Right ventricle myocardium inferior (tissue), 1 donor: ENCODE results near the gene ARHGEF19. TPM values are rescaled to one million over a fixed set of nuclear protein-coding genes. Genes with fewer than 3 reads are reported as not detected.
"Not testable (repeated sequence)": the region's sequence is repeated elsewhere in the genome, so short reads cannot be mapped to it uniquely, and the experiment has no call there.

Source experiments
- ATAC-seq: fragments of 200-7000 bp; cut with Tn5 transposase; one replicate; pipeline ENCODE4 v1.9.1; 2020; ENCODE audit warnings: mild to moderate bottlenecking, moderate library complexity
- DNase-seq: peaks from one replicate; pipeline ENCODE4 v3.0.0; 2021; ENCODE audit errors: missing footprints
- intact Hi-C: fragments of 100-400 bp; cut with DNase I; formaldehyde crosslinking; loops from one replicate; pipeline ENCODE4 v1.11.0; 2022
- total RNA-seq: library from RNA; stranded (reverse); fragmentation: NEBNext Ultra II Directional; extraction: Animal tissue kit (Norgen Biotek cat#: 25700); gene quantifications from one replicate; pipeline ENCODE4 v1.2.1, GENCODE V29; 2021
- donor health status: DM: no; HTN: yes; CAD: no; lungs with severe emphysema.

ARHGEF19 gene
- total RNA-seq, 1 donor from 2014 or later: 2.8 TPM

DNA sequence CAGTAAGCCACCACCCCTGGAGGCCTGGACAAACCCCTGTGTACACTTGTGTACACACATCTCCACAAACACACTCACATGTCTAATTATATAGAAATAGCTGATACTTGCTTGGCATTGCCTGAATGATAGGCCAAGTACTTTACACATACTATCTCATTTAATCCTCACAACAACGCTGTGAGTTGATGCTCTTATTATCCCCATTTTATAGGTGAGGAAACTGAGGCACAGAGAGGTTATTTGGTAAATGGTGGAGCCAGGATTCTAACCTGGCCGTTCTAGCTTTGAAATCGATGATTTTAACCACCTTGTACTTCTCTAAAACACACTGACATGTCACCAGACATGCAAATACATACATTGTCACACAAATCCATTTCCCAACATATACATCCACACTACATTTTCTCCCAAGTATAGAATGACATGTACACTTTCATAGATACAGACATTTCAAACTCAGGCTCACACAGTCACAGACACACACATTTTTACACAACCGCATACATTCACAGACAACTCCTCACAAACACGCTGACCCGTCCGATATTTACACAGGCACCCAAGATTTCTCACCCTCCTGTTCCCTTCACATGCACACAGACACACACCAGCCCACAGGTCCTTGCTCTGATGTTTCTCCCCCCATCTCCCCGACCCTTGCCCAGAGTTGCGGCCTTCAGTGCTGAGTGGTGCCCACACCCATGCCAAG, 3.2 kb downstream of the ARHGEF19 start:
- DNase-seq (no peak), ATAC-seq (no peak)
- intact Hi-C loops: loop anchor here (5.0 kb wide), 2 partner anchors 33 to 158 kb away; partner anchors contain the start of gene SZRD1

DNA sequence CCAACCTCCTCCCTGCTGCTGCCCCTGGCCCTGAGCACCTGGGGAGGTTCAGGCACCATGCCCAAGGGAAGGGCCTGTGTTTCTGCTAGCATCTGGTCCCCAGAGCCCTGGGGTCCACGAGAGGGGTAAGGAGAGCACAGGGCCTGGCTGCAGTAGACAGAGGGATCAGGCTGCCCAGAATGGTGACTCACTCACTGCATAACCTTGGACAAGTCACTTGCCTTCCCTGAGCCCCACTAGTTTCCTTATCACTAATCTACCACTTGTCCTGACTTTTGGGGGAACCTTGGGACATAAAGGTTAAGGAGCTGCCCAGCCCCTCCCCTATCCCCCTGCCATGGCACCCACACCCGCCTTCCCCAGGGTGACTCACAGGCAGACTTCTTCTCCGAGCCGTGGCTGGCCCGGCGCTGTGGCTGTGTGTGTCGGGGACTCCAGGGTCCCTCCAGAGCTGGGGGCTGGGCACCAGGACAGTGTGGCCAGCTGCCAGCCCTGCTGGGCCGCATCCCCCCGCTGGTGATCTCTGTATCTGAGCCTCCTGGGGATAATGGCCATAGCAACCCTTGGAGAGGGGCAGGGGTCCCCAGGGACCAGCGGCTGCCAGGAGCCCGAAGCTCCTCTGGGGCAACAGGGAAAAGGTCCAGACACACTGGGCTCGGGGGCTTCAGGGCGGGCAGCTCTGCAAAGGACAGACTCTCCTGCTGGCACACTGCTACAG, 4.0 kb downstream of the ARHGEF19 start:
- DNase-seq (no peak), ATAC-seq (no peak)
- intact Hi-C loops: loop anchor here (5.0 kb wide), 2 partner anchors 34 to 159 kb away; partner anchors contain the start of gene SZRD1

DNA sequence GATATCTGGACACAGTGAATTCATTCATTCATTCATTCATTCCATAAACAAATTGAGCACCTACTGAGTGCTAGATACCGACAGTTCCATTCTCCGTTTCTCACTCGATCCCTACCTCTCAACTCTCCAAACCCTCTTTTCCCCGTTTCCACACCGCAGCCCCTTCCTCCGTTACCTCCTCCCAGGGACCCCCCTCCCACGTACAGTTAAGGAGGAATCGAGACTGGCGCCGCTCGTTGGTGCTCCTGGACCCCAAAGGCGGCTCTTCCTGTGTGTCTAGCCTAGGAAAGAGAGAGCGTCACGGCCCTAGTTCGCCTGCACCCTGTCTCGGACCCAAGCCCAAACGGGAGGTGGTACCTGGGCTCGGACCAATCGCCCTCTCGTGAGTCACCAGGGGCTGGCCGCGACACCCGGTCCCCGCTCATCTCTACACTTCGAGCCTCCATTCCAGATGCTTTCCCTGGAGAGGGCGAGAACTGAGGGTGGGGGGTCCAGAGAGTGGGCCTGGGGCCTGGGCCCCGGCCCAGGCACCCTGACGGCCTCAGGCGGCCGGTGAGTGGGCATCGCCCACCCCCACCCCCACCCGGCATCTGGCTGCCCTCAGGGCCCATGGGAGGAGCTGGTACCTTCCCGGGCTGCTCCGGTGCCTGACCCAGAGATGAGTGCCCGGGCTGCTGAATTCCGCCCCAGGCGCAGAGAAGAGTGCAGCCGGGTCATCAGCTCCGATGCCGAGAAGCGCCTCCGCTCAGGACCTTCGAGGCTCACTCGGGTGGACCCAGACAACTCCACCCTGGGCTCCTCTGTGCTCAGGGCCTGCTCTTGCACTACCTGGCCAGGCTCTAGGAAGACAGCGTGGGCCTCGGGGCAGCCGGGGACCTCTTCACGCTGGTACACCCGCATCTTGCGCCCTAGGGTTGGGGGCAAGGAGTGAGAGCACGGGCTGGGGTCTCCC, 4.9 kb downstream of the ARHGEF19 start:
- DNase-seq: no peak
- intact Hi-C loops: loop anchor here (5.0 kb wide), 2 partner anchors 35 to 160 kb away; partner anchors contain the start of gene SZRD1

DNA sequence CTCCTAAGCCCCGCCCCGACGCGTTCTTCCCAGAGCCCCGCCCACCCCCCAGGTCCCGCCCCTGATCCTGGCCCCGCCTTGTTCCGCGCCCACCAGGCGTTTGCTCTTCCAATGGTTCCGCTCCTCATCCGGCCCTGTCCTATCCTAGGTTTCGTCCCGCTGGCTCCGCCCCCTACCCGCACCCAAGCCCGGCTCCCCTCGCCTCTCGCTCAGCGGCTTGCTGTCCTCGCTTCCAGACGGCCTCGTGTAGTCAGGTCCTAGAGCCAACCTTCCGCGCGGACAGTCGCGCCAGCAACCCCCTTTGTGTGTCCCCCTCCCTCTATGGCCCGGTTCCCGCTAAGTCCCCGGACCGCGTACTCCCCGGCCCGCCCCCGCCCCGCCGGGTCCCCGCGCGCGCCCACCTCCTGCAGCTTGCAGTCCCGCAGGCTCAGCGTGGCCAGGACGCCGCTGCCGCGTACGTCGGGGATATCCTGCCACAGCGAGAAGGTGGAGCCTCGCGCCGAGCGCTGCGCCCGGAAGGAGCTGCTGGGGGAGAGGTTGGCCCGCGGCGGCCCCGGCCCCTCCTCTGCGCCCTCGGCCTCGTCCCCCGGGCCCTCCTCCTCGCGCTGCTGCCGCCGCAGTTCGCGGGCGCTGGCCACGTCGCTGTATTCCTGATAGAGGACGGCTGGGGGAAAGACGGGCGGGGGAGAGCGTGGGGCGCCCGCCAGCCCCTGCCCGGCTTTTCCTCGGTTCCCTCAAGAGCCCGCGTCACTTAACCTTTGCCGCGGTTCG, 5.7 kb downstream of the ARHGEF19 start:
- peak; percentile 96 for ATAC-seq
- intact Hi-C loops: loop anchor here (5.0 kb wide), 2 partner anchors 36 to 161 kb away; partner anchors contain the start of gene SZRD1
- peak; percentile 99 for DNase-seq

More for the DNA sequence above, 4.9 kb downstream of the ARHGEF19 start:
- no peak for ATAC-seq

DNA sequence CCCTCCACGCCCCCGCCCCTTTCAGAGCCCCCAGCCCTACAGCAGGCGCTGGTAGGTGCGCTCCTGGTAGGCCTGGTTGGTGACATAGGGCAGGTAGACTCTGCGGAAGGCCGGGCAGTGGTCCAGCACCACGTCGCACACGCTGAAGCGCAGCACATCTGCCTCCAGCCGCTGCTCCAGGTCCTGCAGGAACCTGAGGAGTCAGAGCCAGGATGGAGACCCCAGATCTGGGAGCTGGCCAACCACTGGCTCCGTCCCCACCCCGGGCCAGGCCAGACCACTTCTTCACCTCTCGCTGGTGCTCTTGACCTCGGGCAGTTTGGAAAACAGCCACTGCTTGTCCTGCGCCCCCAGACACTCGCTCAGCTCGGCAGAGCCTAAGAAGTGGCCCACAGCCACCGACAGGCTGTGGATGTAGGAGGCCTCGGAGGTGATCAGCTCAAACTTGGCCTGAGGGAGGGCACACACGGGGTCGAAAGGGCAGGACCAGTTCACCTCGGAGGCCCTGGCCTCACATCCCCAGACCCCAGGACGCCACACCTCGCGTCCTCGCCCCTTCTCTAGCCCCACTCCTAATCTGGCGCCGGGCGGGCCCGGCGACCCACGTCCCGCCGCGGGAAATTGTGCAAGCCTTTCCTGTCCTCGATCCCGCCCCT, 6.4 kb downstream of the ARHGEF19 start:
- intact Hi-C loops: loop anchor here (5.0 kb wide), 2 partner anchors 36 to 161 kb away; partner anchors contain the start of gene SZRD1
- DNase-seq (peak; percentile 77), ATAC-seq (no peak)

DNA sequence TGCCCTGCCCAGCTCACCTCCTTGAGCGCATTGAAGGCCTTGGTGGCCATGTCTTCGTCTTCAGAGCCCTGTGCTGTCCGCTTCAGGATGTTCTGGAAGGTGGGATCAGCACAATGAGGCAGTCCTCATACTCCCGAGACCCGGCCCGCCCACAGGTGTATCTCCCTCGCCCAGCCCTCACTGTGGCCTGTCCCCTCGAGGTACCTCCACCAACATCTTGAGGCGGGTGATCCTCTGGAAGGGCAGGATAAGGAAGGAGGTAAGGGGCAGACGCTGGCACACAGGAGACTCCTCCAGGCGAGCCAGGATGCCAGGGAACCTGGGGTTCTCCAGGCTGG, 7.1 kb downstream of the ARHGEF19 start:
- no peak for ATAC-seq
- no peak for DNase-seq
- intact Hi-C loops: loop anchor here (5.0 kb wide), 2 partner anchors 37 to 162 kb away; partner anchors contain the start of gene SZRD1

DNA sequence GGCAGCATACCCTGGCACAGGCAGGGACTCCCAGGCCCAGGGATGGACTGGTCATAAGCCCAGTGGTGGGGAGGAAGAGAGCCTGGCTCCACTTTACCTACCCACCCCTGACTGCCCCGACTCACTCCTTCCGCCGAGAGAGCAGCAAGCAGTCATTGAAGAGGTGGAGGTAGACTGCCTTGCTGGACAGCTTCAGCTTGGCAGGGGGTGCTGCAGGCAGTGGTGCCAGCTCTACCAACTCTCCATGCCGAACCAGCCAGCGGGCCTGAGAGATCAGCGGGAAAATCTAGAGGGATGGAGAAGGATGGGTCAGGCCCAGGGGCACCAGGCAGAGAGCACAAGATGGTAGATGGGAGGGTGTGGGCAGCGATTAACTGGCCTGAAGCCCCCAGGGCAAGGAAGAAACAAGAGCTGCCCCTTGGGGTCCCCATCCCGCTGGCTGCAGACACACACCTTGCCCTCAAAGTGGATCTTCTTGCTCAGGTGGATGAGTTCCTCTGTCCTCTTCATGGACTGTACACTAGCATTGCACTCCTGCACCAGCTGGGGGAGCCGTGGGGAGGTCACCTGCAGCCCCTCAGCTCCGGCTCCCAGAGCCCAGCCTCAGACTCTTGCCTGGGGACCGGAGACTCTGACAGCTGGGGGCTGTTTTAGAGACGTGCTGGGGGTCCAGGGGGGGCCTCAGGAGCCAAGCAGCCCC, 7.7 kb downstream of the ARHGEF19 start:
- ATAC-seq: no peak
- DNase-seq: no peak
- intact Hi-C loops: loop anchor here (5.0 kb wide), 2 partner anchors 38 to 163 kb away; partner anchors contain the start of gene SZRD1

DNA sequence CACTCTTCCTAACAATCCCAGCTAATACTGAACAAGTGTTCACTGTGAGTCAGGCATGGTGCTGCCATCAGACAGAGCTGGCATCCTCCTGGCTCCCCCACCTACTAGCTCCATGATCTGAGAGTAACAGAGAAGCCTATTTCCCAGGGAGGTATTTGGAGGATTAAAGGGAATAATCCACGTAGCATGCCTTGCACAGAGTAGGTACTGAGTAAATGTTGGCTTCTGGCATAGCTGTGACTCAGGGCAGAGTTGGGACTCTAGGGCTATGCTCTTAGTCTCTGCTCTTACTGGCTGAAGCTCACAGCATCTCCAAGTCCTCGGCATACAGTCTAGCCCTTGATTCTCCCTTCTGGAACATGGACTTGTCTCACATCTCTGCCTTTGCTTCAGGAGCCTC, 8.2 kb downstream of the ARHGEF19 start:
- ATAC-seq (no peak), DNase-seq (no peak)
- intact Hi-C loops: no loop called here

DNA sequence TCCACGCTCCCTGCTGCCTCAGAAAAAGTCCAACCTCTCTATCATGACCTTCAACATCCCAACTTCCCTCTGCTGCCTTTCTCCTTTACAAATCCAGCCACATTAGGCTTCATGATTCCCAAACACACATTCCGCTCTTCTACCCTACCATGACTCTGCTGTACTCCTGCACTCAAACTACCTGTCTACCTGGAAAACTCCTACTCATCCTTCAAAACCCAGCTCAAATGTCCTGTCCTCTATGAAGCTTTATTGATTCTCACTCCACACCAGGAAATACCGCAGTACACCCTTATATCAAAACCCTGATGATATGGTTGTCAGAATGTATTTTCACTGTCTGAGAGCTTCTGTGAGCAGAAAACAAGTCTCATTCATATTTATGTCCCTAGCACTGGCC, 8.9 kb downstream of the ARHGEF19 start:
- no peak for DNase-seq
- ATAC-seq: no peak
- intact Hi-C loops: no loop called here

DNA sequence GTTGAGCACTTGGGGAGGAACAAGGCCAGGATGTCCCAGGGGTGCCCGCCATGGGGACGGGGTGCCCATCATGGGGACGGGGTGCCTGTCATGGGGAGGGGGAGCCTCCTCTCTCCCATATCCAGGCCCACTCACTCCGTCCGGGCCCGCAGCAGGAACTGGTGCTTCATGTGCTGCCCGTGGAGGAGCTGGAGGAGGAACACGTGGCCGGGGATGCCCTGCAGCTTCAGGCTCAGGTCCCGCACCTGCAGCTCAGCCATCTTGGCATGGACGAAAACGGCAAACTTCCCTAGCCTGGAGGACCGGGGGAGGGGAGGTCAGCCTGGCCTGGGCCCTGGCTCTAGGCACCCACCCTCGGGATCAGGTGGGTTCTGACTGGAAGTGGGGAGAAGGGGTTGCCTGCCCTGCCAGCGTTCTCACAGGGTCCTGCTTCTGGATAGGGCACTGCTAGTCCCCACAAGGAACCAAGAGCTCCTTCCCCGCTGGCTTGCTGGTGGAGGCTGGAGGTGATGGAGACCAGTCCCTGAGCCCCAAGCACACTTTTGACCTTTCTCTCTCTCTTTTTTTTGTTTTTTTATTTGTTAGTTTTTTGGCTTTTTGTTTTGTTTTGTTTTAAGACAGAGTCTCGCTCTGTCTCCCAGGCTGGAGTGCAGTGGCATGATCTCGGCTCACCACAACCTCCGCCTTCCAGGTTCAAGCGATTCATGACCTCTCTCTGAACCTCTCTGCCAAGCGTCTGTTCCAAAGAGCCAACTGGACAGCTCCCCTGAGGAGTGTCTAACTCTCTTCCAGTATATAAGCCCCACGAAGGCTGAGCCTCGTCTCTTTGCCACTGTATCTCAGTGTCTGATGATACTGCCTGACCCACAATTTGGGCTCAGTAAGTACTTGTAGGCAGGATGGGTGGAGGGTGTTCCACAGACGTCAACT, 9.9 kb downstream of the ARHGEF19 start:
- intact Hi-C loops: no loop called here
- no peak for ATAC-seq
- DNase-seq: no peak

DNA sequence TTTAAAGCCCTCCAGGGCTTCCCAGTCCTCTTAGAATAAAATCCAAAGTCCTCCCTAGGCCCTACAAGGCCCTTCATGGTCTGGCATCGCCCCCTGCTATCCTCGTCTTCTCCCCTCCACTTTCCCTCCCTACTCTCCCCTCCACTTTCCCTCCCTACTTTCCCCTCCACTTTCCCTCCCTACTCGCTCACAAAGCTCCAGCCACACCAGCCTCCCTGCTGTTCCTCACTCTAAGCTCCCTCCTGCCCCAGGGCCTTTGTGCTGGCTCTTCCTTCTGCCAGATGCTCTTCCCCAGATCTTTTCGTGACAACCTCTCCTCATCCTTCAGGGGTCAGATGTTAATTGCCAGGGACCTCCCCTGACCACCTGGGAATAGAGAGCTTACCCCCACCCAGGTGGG, 12.8 kb downstream of the ARHGEF19 start:
- ATAC-seq (no peak), DNase-seq (no peak)
- intact Hi-C loops: no loop called here

DNA sequence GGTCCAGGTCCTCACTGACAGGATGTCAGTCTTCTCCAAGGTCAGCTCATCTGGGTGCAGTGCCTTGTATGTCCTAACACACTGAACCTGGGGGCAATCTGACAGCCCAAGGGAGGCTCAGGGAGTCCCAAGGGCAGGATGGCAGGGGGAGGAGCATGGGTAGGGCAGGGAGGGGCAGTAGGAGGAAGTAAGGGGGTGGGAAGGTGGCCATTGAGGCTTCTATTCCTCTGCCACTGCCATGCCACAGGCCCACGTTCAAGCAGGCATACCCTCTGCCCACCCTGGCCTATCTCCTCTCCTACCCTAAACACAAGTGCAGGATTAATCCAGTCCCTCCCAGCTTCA, 13.3 kb downstream of the ARHGEF19 start:
- intact Hi-C loops: no loop called here
- DNase-seq (no peak), ATAC-seq (no peak)

DNA sequence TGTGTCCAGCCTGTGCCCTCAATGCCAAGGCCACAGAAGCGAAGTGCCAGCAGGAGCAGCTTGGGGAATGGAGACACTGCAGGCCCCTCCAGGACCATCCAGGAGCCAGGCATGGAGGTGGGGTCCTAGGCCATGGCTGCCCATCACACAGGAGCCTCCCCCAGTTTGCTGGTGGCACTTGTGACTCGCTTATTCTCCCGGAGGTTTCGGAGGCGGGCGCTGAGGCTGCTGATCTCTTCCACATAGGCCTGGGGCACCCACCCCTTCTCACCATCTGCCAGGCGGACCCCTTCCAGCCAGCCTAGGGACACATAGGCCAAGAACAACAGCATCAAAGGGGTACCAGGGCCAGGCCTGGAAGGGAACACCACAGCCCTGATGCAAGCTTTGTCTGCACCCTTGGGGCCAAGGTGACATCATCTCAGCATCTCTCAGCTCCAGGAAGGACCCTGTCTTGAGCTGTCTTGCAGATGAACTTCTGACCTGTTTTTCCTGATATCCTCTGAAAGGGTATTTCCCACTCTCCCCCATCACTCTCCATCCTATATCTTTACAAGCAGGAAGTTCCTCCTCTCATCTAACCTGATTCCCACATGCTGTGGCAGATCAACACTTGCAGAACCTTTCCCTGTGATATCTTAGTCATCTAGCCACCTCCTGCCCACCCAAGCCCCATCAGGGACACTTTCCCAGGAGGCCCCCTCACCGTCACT, 13.9 kb downstream of the ARHGEF19 start:
- intact Hi-C loops: no loop called here
- no peak for ATAC-seq
- no peak for DNase-seq

DNA sequence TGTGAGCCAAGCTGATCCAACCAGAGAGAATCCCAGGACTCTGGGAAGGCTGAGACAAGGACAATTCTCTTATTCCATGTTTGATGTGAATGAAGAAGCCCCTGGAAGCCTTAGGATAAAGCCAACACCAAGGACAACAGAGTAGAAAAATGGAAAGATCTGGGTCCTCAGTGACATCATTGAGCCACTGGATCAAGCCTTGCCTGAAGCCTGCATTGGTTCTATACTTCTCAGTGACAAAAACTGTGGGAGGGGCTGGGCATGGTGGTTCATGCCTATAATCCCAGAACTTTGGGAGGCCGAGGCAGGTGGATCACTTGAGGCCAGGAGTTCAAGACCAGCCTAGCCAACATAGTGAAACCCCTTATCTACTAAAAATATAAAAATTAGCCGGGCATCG, 15.6 kb downstream of the ARHGEF19 start:
- ATAC-seq: no peak
- intact Hi-C loops: no loop called here
- DNase-seq: no peak

DNA sequence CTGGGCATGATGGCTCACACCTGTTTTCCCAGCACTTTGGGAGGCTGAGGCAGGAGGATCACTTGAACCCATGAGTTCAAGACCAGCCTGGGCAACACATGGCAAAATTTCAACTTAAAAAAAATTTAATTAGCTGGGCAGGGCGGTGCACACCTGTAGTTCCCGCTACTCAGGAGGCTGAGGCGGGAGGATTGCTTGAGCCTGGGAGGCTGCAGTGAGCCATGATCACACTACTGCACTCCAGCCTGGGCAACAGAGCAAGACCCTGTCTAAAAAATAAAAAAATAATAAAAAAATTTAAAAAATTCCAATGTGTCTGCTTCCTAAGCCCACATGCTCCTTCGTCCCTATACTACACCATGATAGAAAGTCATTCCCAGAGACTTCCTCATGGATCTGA, 16.3 kb downstream of the ARHGEF19 start:
- intact Hi-C loops: not testable (repeated sequence)

DNA sequence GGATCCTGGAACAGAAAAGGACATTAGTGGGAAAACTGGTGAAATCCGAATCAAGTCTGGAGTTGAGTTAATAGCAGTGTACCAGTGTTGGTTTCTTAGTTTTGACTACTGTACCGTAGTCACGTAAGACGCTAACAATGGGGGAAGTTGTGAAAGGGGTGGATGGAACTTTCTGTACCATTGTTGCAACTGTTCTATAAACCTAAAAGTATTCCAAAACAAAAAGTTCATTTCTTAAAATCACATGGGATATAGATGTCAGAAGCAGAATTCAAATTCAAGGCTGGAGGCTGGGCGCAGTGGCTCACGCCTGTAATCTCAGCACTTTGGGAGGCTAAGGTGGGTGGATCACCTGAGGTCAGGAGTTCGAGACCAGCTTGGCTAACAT, 16.9 kb downstream of the ARHGEF19 start:
- no peak for ATAC-seq
- intact Hi-C loops: no loop called here
- no peak for DNase-seq

More for the DNA sequence above, 16.3 kb downstream of the ARHGEF19 start:
- DNase-seq, ATAC-seq: not testable (repeated sequence)
